ENCODE measurements around the gene MEG3.

MEG3 gene

GRCh38 chr14:100846309-100846859 is 20.5 kb downstream of the MEG3 start:
- no peak for DNase-seq (ENCODE audit: low read depth)

GRCh38 chr14:100849115-100849781 is 23.3 kb downstream of the MEG3 start:
- DNase-seq (ENCODE audit: low read depth) = no peak

- no peak for DNase-seq (ENCODE audit: low read depth)
Observed at GRCh38 chr14:100850841-100851585, 25.1 kb downstream of the MEG3 start.

- no peak for DNase-seq (ENCODE audit: low read depth)
Observed at GRCh38 chr14:100851586-100851916, 25.6 kb downstream of the MEG3 start.

- no peak for DNase-seq (ENCODE audit: low read depth)
Observed at GRCh38 chr14:100851946-100852620, 26.2 kb downstream of the MEG3 start.

- DNase-seq (ENCODE audit: low read depth) = no peak
Observed at GRCh38 chr14:100854435-100854834, 28.5 kb downstream of the MEG3 start.

GRCh38 chr14:100855256-100855930 is 29.5 kb downstream of the MEG3 start:
- DNase-seq (ENCODE audit: low read depth) = no peak

GRCh38 chr14:100856056-100856950 is 30.4 kb downstream of the MEG3 start:
- no peak for DNase-seq (ENCODE audit: low read depth)

GRCh38 chr14:100857233-100857922 is 31.5 kb downstream of the MEG3 start:
- DNase-seq (ENCODE audit: low read depth) = no peak

- DNase-seq (ENCODE audit: low read depth) = no peak
Observed at GRCh38 chr14:100857923-100858837, 32.3 kb downstream of the MEG3 start.

- no peak for DNase-seq (ENCODE audit: low read depth)
Observed at GRCh38 chr14:100858838-100859220, 32.9 kb downstream of the MEG3 start.

GRCh38 chr14:100859781-100860180 is 33.9 kb downstream of the MEG3 start:
- DNase-seq (ENCODE audit: low read depth) = no peak

- DNase-seq (ENCODE audit: low read depth) = no peak
Observed at GRCh38 chr14:100860556-100861187, 34.8 kb downstream of the MEG3 start.

- DNase-seq (ENCODE audit: low read depth) = no peak
Observed at GRCh38 chr14:100861188-100861936, 35.4 kb downstream of the MEG3 start.

GRCh38 chr14:100861937-100862247 is 36.0 kb downstream of the MEG3 start:
- DNase-seq (ENCODE audit: low read depth) = no peak

- DNase-seq (ENCODE audit: low read depth) = no peak
Observed at GRCh38 chr14:100862277-100862676, 36.4 kb downstream of the MEG3 start.

- DNase-seq (ENCODE audit: low read depth) = no peak
Observed at GRCh38 chr14:100862793-100863192, 36.9 kb downstream of the MEG3 start.

GRCh38 chr14:100864206-100864605 is 38.3 kb downstream of the MEG3 start:
- DNase-seq (ENCODE audit: low read depth) = no peak
